VCaP (cell line): Measurements from ENCODE around the gene RNF217.

Experiments
- H3K27ac ChIP-seq: fragments of 450-650 bp; 2 replicates; pipeline ENCODE4 v1.5.1; 2017
- TF ChIP-seq, protein P1 (sequence below): fragments of 450-650 bp; conservative IDR thresholded peaks from 2 replicates; pipeline ENCODE4 v1.5.1; 2017; ENCODE audit warnings: mild to moderate bottlenecking, moderate library complexity

RNF217 gene

DNA sequence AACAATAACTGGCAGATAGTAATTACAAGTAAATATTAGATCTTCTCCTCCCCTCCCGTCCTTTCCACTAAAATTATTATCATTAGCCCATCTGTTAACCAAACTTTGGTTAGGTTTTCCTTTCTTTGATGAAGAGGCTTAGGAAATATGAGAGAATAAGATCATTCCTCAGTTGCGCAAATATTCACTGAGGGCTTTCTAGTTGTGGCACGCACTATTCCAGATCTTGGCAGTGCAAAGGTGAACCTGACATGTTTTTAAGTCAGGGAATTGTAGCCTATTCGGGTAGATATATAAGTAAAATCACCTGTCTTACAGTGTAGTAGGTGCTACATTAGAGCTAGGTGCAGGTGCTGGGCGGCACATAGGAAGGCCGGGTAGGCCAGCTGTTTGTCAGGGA, 31.1 kb downstream of the RNF217 start:
- H3K27ac ChIP-seq = no peak overlapping the region
- TF ChIP-seq, protein P1, sequence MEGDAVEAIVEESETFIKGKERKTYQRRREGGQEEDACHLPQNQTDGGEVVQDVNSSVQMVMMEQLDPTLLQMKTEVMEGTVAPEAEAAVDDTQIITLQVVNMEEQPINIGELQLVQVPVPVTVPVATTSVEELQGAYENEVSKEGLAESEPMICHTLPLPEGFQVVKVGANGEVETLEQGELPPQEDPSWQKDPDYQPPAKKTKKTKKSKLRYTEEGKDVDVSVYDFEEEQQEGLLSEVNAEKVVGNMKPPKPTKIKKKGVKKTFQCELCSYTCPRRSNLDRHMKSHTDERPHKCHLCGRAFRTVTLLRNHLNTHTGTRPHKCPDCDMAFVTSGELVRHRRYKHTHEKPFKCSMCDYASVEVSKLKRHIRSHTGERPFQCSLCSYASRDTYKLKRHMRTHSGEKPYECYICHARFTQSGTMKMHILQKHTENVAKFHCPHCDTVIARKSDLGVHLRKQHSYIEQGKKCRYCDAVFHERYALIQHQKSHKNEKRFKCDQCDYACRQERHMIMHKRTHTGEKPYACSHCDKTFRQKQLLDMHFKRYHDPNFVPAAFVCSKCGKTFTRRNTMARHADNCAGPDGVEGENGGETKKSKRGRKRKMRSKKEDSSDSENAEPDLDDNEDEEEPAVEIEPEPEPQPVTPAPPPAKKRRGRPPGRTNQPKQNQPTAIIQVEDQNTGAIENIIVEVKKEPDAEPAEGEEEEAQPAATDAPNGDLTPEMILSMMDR = no peak

DNA sequence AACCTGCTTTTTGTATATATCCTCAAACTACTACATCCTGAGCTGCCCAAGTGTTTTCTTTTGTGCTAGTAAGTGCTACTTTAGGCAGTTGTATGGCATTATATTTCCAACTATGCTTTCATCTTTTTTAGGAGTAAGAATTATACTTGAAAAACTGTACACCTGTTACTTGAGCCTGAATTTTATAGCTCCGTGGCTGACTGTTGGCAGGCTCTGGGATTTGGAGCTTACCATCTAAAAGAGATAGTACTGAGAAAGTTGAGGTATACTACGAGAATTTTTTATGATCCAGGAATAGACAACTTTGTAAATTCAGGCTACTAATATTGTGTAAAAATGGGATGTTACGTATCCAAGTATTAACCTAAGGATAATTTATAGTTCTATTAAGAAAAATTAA, 32.4 kb downstream of the RNF217 start:
- TF ChIP-seq, protein P1 = no peak
- no peak overlapping the region for H3K27ac ChIP-seq

DNA sequence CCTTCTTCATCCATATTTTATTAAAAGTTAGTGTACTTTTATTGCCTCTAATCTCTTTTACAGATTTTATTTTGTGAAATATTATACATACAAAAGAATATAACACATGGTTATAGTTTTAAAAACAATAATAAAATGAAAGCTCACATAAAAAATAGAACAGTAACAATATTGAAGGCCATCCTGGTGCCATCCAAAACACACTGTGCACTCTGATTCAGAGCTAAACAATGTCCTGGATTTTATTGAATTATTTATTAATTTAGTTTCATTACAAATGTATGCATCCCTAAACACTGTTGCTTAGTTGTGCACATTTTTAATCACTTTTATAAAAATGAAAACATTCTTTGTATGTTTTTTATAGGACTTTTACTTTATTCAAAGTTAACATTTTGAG, 32.9 kb downstream of the RNF217 start:
- no peak overlapping the region for H3K27ac ChIP-seq
- TF ChIP-seq, protein P1 = no peak

DNA sequence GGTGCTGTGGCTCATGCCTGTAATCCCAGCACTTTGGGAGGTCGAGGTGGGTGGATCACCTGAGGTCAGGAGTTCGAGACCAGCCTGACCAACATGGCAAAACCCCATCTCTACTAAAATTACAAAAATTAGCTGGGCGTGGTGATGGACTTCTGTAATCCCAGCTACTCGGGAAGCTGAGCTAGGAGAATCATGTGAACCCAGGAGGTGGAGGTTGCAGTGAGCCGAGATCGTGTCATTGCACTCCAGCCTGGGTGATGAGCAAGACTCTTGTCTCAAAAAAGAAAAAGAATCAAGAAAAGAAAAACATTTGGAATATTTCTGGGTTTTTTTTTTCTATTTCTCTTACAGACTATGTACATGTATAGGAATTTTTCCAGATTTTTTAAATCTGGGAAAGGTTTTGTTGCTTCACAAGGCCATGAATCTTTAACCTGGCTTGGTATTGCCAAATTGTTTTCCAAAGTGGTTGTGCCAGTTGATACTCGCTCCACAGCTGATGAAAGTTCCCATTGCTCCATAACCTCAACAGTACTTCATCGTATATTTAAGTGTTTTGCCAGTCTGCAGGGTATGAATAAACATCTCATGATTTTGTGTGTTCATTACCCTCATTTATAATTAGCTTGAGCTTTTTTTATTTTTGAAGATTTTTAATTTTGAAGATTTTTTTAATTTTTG, 33.5 kb downstream of the RNF217 start:
- no peak overlapping the region for H3K27ac ChIP-seq
- TF ChIP-seq, protein P1 = no peak

DNA sequence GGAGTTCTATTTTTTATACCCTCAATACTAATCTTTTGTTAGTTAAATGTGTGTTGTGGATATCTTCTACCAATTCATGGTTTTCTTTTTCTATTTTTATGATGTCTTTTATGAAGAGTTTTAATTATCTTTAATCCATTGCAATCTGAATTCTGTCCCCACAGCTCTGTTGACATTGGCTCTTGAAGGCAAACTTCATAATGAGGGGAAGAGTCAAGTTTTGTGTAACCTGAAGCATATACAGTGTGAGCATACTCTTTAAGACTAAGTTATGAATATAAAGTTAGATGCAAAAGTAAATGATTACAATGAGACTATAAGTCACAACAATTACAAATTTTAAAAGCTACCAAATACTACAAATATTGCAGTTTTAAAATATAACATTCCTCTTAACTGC, 34.2 kb downstream of the RNF217 start:
- H3K27ac ChIP-seq = no peak overlapping the region
- TF ChIP-seq, protein P1 = no peak

DNA sequence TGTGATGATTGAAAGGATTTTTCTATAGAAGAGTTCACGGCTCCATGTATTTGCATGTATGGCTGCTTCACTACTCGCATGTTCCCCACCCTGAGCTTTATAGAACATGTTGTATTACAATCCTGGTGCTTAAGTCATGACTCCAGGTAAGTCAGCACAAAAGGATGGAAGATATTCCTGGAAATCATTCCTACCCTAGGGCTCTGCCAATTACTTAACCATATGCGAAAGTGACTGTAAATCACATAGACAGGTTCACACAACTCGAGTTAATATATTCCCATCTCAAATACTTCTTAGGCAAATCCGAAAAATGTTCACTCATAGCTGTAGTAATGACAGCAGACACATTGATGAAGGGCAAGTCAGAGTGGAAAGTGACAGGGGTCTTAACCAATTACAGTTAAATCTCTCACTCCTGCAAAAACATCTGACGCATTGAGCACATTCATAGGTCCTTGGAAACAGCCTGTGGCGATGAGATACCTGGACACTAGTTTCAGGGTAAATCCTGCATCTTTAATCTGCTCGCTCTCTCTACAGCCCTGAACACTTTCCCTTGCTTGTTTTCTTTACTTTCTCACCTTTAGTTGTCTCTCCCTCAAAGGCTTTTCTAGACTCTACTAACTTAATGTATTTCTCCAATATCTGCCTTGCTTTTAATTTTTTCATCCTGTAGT, 35.1 kb downstream of the RNF217 start:
- TF ChIP-seq, protein P1 = no peak
- H3K27ac ChIP-seq = no peak overlapping the region

DNA sequence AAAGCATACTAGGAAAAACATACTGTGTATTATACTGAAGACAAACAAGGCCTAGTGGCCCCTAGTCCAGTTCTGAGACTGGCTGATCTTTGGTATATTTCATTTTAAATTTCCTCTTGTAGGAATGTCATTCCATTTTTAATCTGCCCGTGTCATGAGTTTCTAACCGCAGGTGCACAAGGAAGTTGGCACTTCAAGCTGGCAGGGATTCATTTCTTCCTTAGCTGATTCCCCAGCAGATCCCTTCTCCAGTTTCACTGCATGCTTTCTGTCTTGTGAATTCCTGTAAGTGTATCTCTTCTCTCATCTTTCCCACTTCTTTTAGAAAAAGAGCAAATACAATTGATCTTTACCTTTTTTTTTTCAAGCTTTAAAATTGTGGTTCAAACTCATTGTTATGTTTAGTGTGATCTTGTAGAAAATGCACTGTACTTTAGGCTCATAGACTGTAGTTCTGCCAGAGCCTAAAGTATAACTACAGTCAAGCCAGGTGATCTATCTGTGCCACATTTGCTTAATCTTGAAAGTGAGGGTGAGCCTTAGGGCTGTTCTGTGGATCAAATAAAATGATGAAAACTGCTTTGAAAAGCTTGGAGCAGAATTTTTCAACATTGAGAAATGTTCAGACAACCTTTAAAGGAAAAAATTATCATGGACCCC, 37.0 kb downstream of the RNF217 start:
- peak overlapping the region; percentile 50 for H3K27ac ChIP-seq

More for the DNA sequence above, 37.0 kb downstream of the RNF217 start:
- TF ChIP-seq, protein P1 = no peak
